Karpas-422 (cell line): ENCODE measurements around the gene INPP5A. TPM values are rescaled to one million over a fixed set of nuclear protein-coding genes. Genes with fewer than 3 reads are reported as not detected.

ENCODE experiments used
- DNase-seq: peaks from one replicate; pipeline ENCODE4 v3.0.0-alpha.2; 2015
- H2AFZ ChIP-seq: fragments of 200-600 bp; sonication (generic); 2 replicates; pipeline ENCODE4 v1.6.1; 2014; ENCODE audit warnings: antibody characterized with exemption, low read length, mixed read lengths
- H3K27ac ChIP-seq: fragments of 200-600 bp; sonication (generic); 2 replicates; pipeline ENCODE4 v1.5.1; 2014; ENCODE audit warnings: mild to moderate bottlenecking, low read length, moderate library complexity
- H3K27me3 ChIP-seq: fragments of 200-600 bp; sonication (generic); 2 replicates; pipeline ENCODE4 v1.6.1; 2014; ENCODE audit warnings: low read length, mixed read lengths
- H3K36me3 ChIP-seq: fragments of 200-600 bp; sonication (generic); 2 replicates; pipeline ENCODE4 v1.6.1; 2014; ENCODE audit warnings: low read length, mixed read lengths; ENCODE audit not compliant: insufficient read depth
- H3K4me1 ChIP-seq: fragments of 200-600 bp; sonication (generic); 2 replicates; pipeline ENCODE4 v1.6.1; 2014; ENCODE audit warnings: mild to moderate bottlenecking, low read length, mixed read lengths
- H3K4me2 ChIP-seq: fragments of 200-600 bp; sonication (generic); 2 replicates; pipeline ENCODE4 v1.6.1; 2014; ENCODE audit warnings: low read length, low read depth, mild to moderate bottlenecking; ENCODE audit not compliant: poor library complexity, severe bottlenecking
- H3K4me3 ChIP-seq: fragments of 200-600 bp; sonication (generic); 2 replicates; pipeline ENCODE4 v1.5.1; 2014; ENCODE audit warnings: mild to moderate bottlenecking, antibody characterized with exemption, low read length, mixed read lengths
- H3K79me2 ChIP-seq: fragments of 200-600 bp; sonication (generic); 2 replicates; pipeline ENCODE4 v1.6.1; 2014; ENCODE audit warnings: mild to moderate bottlenecking, low read length, mixed read lengths
- H3K9ac ChIP-seq: fragments of 200-600 bp; sonication (generic); 2 replicates; pipeline ENCODE4 v1.6.0; 2014; ENCODE audit warnings: low read length
- H3K9me2 ChIP-seq: fragments of 200-600 bp; sonication (generic), shearing (Covaris generic); replicated peaks from 2 replicates; pipeline ENCODE4 v1.6.0; 2014; ENCODE audit warnings: mild to moderate bottlenecking, low read length, moderate library complexity; ENCODE audit not compliant: insufficient read depth
- H3K9me3 ChIP-seq: fragments of 300-700, 200-600 bp; sonication (generic); 2 replicates; pipeline ENCODE4 v1.6.1; 2014; ENCODE audit warnings: low read length, mixed read lengths
- H4K20me1 ChIP-seq: fragments of 200-600 bp; sonication (generic); 2 replicates; pipeline ENCODE4 v1.6.1; 2014; ENCODE audit warnings: mild to moderate bottlenecking, antibody characterized with exemption, low read length, low read depth; ENCODE audit not compliant: insufficient read depth
- total RNA-seq: library from RNA; depleted of rRNA; stranded (reverse); fragments of >200 nt; shearing (Covaris generic); gene quantifications from 2 replicates; pipeline ENCODE4 v1.2.3, GENCODE V29; 2014; ENCODE audit warnings: low replicate concordance

INPP5A gene
- total RNA-seq, 1 experiment from 2014 or later = 9.1 TPM

GRCh38 chr10:132725202-132725601, 187.6 kb downstream of the INPP5A start:
- H3K9me2 ChIP-seq = no peaks in the 10 kb centered on the region
- H3K9ac ChIP-seq = no peak overlapping the region
- no peaks in the 10 kb centered on the region for H3K4me1 ChIP-seq
- H3K9me3 ChIP-seq = no peaks in the 10 kb centered on the region
- no peak overlapping the region for H2AFZ ChIP-seq
- no peaks in the 10 kb centered on the region; the same call in 1 of the 2 replicates for H4K20me1 ChIP-seq
- H3K27ac ChIP-seq = no peak overlapping the region
- H3K27me3 ChIP-seq = no peaks in the 10 kb centered on the region
- H3K36me3 ChIP-seq = no peaks in the 10 kb centered on the region
- no peak overlapping the region for H3K4me3 ChIP-seq
- H3K4me2 ChIP-seq = no peak overlapping the region
- H3K79me2 ChIP-seq = no peaks in the 10 kb centered on the region
- no peak for DNase-seq

GRCh38 chr10:132726194-132726593, 188.6 kb downstream of the INPP5A start:
- Histone ChIP-seq H3K36me3 (no peaks in the 10 kb centered on the region), H3K4me1 (no peaks in the 10 kb centered on the region), H2AFZ (no peak overlapping the region), H3K4me3 (no peak overlapping the region), H3K4me2 (no peak overlapping the region), H3K27me3 (no peaks in the 10 kb centered on the region), H3K9me2 (no peaks in the 10 kb centered on the region), H4K20me1 (no peaks in the 10 kb centered on the region; the same call in 1 of the 2 replicates), H3K9ac (no peak overlapping the region), H3K79me2 (no peaks in the 10 kb centered on the region), H3K9me3 (no peaks in the 10 kb centered on the region), H3K27ac (no peak overlapping the region)
- no peak for DNase-seq

GRCh38 chr10:132726951-132727350, 189.4 kb downstream of the INPP5A start:
- Histone ChIP-seq H2AFZ (no peak overlapping the region), H3K4me1 (no peaks in the 10 kb centered on the region), H3K9me2 (no peaks in the 10 kb centered on the region), H3K9ac (no peak overlapping the region), H3K79me2 (no peaks in the 10 kb centered on the region), H3K27ac (no peak overlapping the region), H3K36me3 (no peaks in the 10 kb centered on the region), H3K9me3 (no peaks in the 10 kb centered on the region), H4K20me1 (no peaks in the 10 kb centered on the region; the same call in 1 of the 2 replicates), H3K27me3 (no peaks in the 10 kb centered on the region), H3K4me2 (no peak overlapping the region), H3K4me3 (no peak overlapping the region)
- DNase-seq = no peak

- Histone ChIP-seq H3K9me2 (no peaks in the 10 kb centered on the region), H3K4me1 (no peaks in the 10 kb centered on the region), H3K4me2 (no peak overlapping the region), H3K79me2 (no peaks in the 10 kb centered on the region), H3K9ac (no peak overlapping the region), H2AFZ (no peak overlapping the region), H4K20me1 (no peaks in the 10 kb centered on the region; the same call in 1 of the 2 replicates), H3K9me3 (no peaks in the 10 kb centered on the region), H3K36me3 (no peaks in the 10 kb centered on the region), H3K27ac (no peak overlapping the region), H3K4me3 (no peak overlapping the region), H3K27me3 (no peaks in the 10 kb centered on the region)
- no peak for DNase-seq
These were observed 189.8 kb downstream of the INPP5A start for GRCh38 chr10:132727411-132727810.

- no peaks in the 10 kb centered on the region for H3K9me2 ChIP-seq
- no peaks in the 10 kb centered on the region; the same call in 1 of the 2 replicates for H4K20me1 ChIP-seq
- H3K4me2 ChIP-seq = no peak overlapping the region
- no peak for DNase-seq
- no peak overlapping the region for H2AFZ ChIP-seq
- no peak overlapping the region for H3K27ac ChIP-seq
- no peaks in the 10 kb centered on the region for H3K4me1 ChIP-seq
- no peaks in the 10 kb centered on the region for H3K36me3 ChIP-seq
- H3K4me3 ChIP-seq = no peak overlapping the region
- H3K9ac ChIP-seq = no peak overlapping the region
- H3K27me3 ChIP-seq = no peaks in the 10 kb centered on the region
- no peaks in the 10 kb centered on the region for H3K79me2 ChIP-seq
- no peaks in the 10 kb centered on the region for H3K9me3 ChIP-seq
These were observed 190.7 kb downstream of the INPP5A start for GRCh38 chr10:132728321-132728720.

- Histone ChIP-seq H3K4me2 (no peak overlapping the region), H2AFZ (no peak overlapping the region), H4K20me1 (no peaks in the 10 kb centered on the region; the same call in 1 of the 2 replicates), H3K79me2 (no peaks in the 10 kb centered on the region), H3K4me1 (no peaks in the 10 kb centered on the region), H3K27me3 (no peaks in the 10 kb centered on the region), H3K9me2 (no peaks in the 10 kb centered on the region), H3K27ac (no peak overlapping the region), H3K4me3 (no peak overlapping the region), H3K36me3 (no peaks in the 10 kb centered on the region), H3K9me3 (no peaks in the 10 kb centered on the region), H3K9ac (no peak overlapping the region)
- no peak for DNase-seq
These were observed 191.2 kb downstream of the INPP5A start for GRCh38 chr10:132728741-132729140.

- no peak overlapping the region for H3K27ac ChIP-seq
- H3K27me3 ChIP-seq = no peaks in the 10 kb centered on the region
- no peaks in the 10 kb centered on the region for H3K9me3 ChIP-seq
- DNase-seq = no peak
- H3K9me2 ChIP-seq = no peaks in the 10 kb centered on the region
- H3K36me3 ChIP-seq = no peaks in the 10 kb centered on the region
- no peak overlapping the region for H2AFZ ChIP-seq
- no peaks in the 10 kb centered on the region for H3K4me1 ChIP-seq
- no peak overlapping the region for H3K4me2 ChIP-seq
- H3K79me2 ChIP-seq = no peaks in the 10 kb centered on the region
- no peak overlapping the region for H3K4me3 ChIP-seq
- no peaks in the 10 kb centered on the region; the same call in 1 of the 2 replicates for H4K20me1 ChIP-seq
- H3K9ac ChIP-seq = no peak overlapping the region
These were observed 192.4 kb downstream of the INPP5A start for GRCh38 chr10:132729810-132730572.

- Histone ChIP-seq H2AFZ (no peak overlapping the region), H3K4me2 (no peak overlapping the region), H3K9ac (no peak overlapping the region), H3K79me2 (no peaks in the 10 kb centered on the region), H3K36me3 (no peaks in the 10 kb centered on the region), H3K4me1 (no peaks in the 10 kb centered on the region), H3K9me2 (no peaks in the 10 kb centered on the region), H3K27me3 (no peaks in the 10 kb centered on the region), H4K20me1 (no peaks in the 10 kb centered on the region), H3K9me3 (no peaks in the 10 kb centered on the region), H3K4me3 (no peak overlapping the region), H3K27ac (no peak overlapping the region)
- no peak for DNase-seq
These were observed 193.0 kb downstream of the INPP5A start for GRCh38 chr10:132730573-132730953.
